ENCODE data around the gene NOP9. TPM values are rescaled to one million over a fixed set of nuclear protein-coding genes. Genes with fewer than 3 reads are reported as not detected.

The NOP9 gene
- total RNA-seq, 1 donor from 2014 or later, result 17.1 TPM

- no peak for TF ChIP-seq CTCF (conservative IDR thresholded peaks at IDR 0.05; ENCODE audit: low read depth, low read length)
- no peak overlapping the region for H3K4me3 ChIP-seq (ENCODE audit: low read depth, low read length)
- no peak for DNase-seq (ENCODE audit: low read depth)
Measured at GRCh38 chr14:24312736-24313507, 13.3 kb downstream of the NOP9 start.

- H3K4me3 ChIP-seq (ENCODE audit: low read depth, low read length), result no peak overlapping the region
- DNase-seq (ENCODE audit: low read depth), result no peak
- TF ChIP-seq CTCF (conservative IDR thresholded peaks at IDR 0.05; ENCODE audit: low read depth, low read length), result no peak
Measured at GRCh38 chr14:24313913-24314312, 14.3 kb downstream of the NOP9 start.

- no peak for DNase-seq (ENCODE audit: low read depth)
- no peak overlapping the region for H3K4me3 ChIP-seq (ENCODE audit: low read depth, low read length)
- TF ChIP-seq CTCF (conservative IDR thresholded peaks at IDR 0.05; ENCODE audit: low read depth, low read length), result no peak
Measured at GRCh38 chr14:24314377-24315193, 14.9 kb downstream of the NOP9 start.

- H3K4me3 ChIP-seq (ENCODE audit: low read depth, low read length), result no peak overlapping the region
- DNase-seq (ENCODE audit: low read depth), result no peak
- no peak for TF ChIP-seq CTCF (conservative IDR thresholded peaks at IDR 0.05; ENCODE audit: low read depth, low read length)
Measured at GRCh38 chr14:24315243-24315806, 15.7 kb downstream of the NOP9 start.

GRCh38 chr14:24315807-24316596 lies 16.4 kb downstream of the NOP9 start:
- no peak overlapping the region for H3K4me3 ChIP-seq (ENCODE audit: low read depth, low read length)
- no peak for DNase-seq (ENCODE audit: low read depth)
- TF ChIP-seq CTCF (conservative IDR thresholded peaks at IDR 0.05; ENCODE audit: low read depth, low read length), result peak; percentile 3

DNA sequence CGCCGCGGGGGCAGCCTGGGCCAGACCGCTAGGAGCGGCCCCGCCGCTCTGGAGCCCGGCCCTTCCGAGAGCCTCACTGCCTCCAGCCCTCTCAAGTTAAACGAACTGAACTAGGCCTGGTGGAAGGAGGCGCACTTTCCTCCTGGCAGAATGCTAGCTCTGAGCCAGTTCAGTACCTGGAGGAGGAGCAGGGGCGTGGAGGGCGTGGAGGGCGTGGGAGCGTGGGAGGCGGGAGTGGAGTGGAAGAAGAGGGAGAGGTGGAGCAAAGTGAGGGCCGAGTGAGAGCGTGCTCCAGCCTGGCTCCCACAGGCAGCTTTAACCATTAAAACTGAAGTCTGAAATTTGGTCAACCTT lies 16.9 kb downstream of the NOP9 start:
- DNase-seq (ENCODE audit: low read depth), result no peak
- no peak overlapping the region for H3K4me3 ChIP-seq (ENCODE audit: low read depth, low read length)
- TF ChIP-seq CTCF (conservative IDR thresholded peaks at IDR 0.05; ENCODE audit: low read depth, low read length), result no peak
